GM21723 (cell line): ENCODE data around the gene PSD4.

Experiments
- ATAC-seq: cut with Tn5 transposase; IDR thresholded peaks from one replicate; pipeline ENCODE4 v1.9.1; 2021; ENCODE audit warnings: mild to moderate bottlenecking, moderate library complexity; ENCODE audit not compliant: unreplicated experiment

The PSD4 gene

DNA sequence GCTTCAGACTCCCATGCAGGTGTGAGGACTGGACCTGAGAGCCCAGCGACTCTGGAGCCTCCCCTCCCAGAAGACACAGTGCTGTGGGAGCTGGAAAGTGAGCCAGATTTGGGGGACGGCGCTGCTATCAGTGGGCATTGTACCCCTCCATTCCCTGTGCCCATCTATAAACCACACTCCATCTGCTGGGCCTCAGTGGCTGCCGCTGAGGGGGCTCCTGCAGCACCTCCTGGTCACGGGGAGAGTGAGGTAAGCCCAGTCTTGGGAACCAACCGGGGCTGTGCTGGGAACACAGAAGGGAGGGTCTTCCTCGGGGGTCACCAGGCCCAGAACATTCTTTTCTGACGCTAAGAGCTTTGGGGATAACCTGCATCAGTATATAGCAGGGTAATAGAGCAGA is 9.5 kb downstream of the PSD4 start:
- no peak for ATAC-seq

DNA sequence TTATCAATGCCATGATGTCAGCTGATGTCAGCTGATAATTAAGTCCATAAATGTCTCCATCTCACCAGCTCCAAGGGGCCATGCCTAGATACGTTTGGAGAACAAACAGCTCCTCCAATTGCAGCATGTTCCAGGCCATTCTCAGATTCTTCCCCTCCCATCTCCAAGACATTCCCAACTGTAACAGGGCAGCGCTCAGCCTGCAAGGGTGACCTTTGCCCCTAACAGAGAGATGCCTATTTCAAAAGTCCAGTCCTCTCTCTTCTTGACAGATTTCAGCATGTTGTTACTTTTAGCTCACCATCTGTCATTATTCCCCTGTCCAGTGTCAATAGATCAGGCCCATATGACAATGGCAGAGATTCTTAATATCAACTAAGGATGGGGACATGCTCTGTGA is 9.9 kb downstream of the PSD4 start:
- ATAC-seq: no peak

DNA sequence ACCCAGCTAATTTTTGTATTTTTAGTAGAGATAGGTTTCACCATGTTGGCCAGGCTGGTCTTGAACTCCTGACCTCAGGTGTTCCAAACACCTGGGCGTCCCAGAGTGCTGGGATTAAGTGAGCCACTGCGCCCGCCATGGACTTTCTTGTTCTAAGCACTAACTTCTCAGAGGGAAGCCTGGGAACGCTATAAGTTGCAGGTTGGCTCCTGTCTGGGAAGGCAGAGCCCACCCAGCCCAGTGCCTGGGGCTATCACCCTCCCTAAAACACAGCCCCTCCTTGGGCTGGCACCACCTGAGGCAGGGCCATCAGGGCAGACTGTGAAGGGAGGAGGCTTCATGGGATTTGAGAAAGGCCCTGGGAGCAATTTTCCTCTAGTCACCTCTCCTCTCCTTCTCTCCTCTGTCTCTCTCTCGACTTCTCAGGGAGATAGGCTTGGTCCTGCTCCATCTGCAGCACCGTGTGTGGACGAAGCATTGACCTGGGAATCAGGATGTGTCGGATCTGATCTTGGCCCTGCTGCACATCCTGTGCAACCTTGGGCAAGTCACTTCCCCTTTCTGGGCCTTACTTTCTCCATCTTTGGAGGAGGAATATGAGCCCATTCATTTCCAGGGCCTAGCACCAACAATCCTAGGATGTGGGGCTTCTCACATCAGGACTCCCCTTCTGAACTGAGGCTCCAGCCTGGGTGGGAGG is 10.9 kb downstream of the PSD4 start:
- no peak for ATAC-seq

DNA sequence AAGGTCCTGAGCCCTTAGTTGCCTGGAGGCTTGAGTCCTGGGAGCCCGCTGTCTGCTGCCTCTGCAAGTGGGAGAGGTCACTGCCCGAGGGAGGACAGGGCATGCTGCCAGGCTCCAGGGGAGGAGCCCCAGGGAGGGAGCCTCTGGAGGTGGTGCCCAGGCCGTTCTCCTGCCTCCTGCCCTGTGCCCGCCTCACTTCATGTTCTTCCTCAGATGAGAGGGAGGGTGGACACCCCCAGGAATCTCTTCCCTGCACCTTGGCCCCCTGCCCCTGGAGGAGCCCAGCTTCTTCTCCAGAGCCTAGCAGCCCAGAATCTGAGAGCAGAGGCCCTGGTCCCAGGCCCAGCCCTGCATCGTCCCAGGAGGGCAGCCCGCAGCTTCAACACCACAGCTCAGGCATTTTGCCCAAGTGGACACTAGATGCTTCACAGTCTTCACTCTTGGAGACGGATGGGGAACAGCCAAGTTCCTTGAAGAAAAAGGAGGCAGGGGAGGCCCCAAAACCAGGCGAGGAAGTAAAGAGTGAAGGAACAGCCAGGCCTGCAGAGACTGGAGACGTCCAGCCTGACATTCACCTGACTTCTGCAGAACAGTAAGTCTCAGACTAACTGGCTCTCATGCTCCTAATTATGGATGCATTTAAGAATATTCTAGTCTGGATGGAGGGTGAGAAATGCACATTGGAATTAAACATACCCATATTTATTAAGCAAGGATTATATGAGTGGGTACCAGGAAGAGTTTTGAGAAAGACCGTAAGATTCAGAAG is 12.1 kb downstream of the PSD4 start:
- no peak for ATAC-seq

DNA sequence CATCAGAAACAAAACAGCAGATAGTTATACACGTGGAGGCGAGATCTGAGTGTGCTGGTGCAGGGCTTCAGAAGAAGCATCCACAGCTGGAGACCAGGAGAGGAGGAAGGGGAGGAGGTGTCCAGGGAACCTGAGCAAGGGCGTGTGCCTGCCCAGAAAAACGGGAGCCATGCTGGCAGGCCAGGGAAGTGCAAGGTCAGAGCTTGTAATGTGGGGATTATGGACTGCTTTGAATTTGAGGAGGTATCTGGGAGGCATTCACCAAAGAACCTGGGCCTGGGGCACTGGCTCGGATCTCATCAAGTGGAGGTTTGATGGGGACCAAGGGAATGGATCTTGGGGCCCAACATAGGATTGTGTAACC is 12.6 kb downstream of the PSD4 start:
- no peak for ATAC-seq

DNA sequence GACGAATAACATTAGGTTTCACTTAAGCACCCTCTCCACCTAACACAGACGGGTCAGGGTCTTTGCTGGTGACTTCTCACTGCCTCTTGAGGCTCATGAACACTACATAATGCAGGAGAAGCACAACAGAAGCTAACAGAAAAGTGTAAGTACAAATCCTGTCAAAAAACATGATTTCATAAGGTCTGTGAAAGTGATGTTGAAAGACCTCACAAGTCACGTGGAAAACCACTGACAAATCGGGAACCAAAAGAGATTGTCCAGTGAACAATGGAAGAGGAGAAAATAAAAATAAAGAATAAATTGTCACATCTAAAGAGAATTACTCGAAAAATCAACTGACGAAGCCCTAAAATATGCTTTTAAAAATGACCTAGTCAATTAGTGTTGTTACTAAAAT is 14.0 kb downstream of the PSD4 start:
- no peak for ATAC-seq

DNA sequence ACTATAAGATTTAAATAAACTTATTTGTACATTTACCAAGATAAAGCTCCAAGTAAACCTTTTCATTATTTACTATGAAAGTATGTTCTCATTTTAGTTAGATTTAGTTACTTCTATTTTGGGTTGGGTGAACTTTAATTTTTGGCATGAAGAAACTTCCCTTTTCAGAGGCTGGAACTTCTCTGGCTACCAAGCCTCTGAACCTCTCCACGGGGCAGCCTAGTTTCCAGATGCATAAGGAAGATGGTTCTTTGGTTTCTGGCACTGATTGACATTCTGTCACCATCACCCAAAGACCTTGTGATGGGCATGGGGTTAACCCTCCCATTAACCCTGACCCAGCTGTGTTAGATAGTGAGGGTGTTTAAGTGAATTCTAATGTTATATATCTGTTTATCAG is 17.1 kb downstream of the PSD4 start:
- no peak for ATAC-seq

DNA sequence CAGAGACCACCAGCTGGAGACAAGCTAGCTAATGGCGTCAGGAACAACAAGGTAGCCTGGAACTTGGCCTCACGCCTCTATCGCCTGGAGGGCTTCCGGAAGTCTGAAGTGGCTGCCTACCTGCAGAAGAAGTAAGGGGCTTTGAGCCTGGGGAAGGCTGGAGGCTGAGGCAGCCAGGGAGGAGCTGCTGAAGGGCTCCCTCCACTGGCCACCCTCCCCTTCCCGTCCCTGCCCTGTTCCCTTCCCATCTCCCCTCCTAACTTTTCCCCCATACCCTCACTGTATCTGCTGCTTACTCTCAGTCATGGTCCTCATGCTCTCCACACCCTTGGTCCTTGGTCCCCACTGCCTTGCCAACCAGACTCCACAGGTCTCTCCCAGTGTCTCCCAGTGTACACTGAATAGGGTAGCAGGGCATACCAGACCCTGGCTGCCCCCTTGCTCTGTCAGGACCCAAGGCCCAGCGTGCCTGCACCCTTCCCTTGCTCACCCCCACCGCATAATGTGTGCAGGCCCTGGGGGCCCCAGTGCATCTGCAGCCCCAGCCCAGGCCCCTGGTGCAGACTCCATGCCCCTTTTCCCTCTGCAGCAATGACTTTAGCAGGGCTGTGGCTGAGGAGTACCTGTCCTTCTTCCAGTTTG is 18.8 kb downstream of the PSD4 start:
- ATAC-seq: no peak

DNA sequence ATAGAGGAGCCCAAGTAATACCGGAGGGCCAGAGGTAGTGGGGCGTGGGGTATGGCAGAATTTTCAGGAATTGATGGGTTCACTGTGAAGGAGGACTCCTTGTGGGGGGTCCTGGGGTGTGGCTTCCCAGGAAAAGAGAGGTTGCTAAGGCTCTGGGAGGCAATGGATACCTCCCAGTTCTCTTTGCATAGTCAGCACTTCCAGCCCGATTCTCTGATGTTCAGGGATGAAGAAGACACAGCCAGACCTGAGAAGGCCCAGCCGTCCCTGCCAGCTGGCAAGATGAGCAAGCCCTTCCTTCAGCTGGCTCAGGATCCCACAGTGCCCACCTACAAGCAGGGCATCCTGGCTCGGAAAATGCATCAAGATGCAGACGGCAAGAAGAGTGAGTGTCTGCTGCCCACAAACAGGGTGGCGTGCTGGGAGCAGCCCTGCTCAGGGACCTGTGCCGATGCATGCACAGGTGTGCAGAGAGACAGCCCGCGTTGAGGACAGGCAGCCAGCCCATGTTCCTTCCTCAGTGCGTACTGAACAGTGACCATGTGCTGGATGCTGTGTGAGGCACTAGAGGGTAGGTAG is 22.2 kb downstream of the PSD4 start:
- no peak for ATAC-seq

DNA sequence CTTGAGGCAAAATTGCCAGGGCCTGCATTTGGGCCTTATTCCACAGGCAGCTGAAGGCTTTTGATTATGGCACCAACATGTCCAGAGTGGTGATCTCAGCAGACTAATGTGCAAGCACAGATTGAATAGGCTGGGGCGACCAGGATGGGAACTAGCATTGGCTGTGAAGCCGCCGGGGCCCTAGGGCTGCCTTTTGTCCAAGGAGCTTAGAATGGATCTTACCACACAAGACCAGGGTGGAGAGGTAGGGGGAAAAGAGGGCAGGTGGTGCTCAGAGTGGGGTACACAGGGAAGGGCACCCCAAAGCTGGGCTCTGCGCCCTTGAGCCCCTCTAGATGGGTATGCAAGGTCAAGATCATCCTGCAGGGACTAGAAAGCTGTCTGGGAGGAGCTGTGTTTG is 23.1 kb downstream of the PSD4 start:
- no peak for ATAC-seq

DNA sequence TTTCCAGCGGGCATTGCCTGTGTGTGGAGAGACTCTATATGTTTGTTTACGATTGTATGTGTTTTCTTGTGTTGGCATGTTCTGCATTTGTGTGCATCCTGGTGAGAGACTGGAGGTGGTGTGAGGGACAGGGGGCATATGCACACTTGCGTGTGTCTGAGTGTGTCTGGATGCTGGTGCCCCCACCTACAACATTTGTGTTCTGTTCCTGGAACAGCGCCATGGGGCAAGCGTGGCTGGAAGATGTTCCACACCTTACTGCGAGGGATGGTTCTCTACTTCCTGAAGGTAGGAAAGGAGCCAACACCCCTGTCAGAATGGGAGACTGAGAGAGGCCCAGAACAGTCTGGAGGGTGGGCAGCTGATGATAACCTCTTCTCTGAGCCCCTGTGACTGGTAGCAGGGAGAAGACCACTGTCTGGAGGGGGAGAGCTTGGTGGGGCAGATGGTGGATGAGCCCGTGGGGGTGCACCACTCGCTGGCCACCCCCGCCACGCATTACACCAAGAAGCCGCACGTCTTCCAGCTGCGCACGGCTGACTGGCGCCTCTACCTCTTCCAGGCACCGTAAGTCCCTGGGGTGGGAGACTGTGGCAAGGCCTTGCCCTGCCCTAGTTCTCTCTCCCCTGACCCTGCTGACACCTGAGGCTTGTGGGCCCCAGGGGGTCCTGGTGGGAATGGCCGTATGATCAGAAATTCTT is 23.7 kb downstream of the PSD4 start:
- ATAC-seq: no peak

DNA sequence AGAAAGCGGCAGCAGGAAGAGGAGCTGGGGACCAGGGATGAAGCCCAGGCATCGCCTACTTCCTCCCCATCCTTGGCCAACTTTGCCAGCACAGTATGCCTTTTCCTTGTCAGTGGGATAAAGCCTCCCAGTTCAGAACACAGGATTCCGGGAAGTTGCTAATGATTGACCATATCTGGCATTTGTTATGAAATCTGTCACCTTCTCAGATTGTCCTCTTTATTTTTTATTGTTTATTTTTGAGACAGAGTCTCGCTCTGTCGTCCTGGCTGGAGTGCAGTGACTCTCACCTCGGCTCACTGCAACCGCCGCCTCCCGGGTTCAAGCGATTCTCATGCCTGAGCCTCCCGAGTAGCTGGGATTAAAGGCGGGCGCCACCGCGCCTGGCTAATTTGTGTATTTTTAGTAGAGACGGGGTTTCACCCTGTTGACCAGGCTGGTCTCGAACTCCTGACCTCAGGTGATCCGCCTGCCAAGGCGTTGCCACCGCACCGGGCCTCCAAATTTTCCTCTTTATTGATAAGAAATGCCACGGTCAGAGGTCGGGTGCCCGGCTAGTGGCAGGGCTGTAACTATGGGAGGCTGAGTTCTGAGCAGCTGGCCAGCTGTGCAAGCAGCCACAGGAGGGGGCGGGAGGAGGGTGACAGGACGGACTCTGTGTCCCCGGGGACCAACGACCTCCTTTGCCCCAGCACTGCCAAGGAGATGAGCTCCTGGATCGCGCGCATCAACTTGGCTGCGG is 24.4 kb downstream of the PSD4 start:
- ATAC-seq: no peak

DNA sequence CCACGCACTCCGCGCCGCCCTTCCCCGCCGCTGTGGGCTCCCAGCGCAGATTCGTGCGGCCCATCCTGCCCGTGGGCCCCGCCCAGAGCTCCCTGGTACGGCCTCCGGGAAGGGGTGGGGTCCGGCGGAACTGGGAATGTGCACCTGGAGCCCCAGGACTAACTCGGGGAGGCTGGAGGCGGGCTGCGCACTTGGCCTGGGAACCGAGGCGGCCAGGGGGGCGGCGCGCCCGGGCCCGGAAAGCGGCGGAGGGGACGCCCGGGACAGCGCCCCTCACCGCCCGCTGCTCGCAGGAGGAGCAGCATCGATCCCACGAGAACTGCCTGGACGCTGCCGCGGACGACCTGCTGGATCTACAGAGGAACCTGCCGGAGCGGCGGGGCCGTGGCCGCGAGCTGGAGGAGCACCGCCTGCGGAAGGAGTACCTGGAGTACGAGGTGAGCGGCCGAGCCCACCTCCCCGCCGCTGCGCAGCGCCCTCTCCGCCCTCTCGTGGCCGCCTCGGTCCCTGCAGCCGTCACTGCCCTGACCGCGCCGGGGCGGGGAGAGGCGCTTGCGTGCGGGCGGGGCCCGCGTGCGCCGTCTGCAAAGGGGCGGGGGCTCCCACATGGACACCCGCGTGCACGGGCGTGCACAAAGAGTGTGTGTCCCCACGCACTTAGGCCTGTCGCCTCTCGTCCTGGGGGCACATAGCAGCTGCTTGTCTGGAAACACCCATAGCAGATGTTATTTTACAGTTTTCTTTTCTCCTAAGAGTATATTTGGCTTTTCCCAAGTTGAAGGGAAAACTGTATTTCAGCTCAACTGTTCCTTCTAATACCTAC is 25.2 kb downstream of the PSD4 start:
- peak; percentile 77 for ATAC-seq

DNA sequence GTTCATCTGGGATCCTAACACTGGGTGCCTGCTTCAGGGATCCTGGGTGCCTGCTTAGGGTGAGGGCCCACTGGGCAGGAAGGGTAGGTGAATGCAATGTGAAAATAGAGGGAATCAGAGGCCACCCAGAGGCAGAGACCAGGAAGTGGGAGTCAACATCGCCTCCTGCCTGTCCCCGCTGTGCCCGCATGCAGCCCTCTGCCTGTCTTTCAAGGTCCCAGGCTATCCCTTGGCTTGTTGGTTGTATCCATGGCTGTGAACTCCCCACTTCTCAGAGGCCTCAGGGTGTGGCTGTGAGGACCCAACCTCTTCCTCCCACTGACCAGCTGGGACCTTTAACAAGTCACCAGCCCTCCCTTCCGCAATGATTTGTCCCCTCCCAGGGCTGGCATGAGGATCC is 26.5 kb downstream of the PSD4 start:
- ATAC-seq: no peak

DNA sequence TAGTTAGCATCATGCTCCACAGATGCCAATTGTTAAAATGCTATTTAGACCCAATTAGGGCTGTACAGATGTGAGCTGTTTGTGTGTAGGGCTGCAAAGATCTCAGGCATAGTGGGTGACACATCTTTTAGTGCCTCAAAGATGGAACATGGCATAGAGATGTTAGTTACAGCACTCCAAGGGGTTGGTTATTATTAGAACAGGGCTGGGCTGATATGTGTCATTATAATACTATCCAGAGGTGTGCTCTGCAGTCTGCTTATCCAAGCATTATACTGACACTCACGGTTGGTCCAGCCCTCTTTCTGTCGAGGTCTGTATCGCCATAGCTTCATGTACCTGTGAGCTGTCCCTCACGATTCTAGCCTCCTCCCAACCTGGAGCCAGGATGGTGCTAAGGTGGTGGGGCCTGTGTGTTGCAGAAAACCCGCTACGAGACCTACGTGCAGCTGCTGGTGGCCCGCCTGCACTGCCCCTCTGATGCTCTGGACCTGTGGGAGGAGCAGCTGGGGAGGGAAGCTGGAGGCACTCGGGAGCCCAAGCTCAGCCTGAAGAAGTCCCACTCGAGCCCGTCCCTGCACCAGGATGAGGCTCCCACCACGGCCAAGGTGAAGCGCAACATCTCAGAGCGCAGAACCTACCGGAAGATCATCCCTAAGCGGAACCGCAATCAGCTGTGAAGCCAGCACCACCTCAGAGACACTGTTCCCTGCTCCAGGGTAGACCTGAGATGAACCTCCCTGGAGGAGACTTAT is 27.1 kb downstream of the PSD4 start:
- ATAC-seq: no peak

DNA sequence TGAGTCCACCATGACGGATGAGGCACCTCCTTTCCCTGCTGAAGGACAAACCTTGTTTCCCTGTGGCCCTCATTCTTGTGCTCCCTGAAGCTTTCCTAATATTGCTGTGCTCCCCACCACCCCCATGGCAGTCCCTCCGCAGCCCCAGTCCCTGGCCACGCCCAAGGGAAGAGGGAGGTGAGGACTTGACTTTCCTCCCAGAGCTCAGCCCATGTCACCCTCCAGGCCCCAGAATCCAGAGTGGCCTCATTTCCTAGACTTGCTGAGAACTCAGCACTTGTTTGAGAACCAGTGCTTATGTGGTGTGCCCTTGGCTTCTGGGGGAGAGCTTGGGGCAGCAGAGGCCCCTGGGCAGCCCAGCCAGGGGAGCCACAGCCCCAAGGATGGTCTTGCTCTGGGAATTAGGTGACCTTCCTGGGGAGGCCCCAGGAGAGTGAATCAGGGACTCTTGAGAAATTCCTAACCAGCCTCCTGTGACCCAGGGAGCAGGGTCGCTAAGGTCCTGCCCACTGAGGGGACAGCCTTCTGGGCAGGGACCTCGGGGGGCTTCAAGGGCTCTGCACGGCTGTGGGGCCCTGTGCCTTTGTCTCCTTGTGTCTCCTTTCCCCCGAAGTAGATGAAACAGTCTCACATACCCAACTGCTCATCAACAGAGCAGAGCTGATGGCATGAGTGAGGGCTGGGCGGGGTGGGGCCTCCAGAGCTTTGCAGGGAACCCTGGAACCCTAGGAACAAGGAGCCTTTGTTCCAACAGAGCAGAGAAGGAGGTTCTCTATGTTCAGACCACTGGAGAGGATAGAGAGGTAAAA is 27.9 kb downstream of the PSD4 start:
- ATAC-seq: no peak

DNA sequence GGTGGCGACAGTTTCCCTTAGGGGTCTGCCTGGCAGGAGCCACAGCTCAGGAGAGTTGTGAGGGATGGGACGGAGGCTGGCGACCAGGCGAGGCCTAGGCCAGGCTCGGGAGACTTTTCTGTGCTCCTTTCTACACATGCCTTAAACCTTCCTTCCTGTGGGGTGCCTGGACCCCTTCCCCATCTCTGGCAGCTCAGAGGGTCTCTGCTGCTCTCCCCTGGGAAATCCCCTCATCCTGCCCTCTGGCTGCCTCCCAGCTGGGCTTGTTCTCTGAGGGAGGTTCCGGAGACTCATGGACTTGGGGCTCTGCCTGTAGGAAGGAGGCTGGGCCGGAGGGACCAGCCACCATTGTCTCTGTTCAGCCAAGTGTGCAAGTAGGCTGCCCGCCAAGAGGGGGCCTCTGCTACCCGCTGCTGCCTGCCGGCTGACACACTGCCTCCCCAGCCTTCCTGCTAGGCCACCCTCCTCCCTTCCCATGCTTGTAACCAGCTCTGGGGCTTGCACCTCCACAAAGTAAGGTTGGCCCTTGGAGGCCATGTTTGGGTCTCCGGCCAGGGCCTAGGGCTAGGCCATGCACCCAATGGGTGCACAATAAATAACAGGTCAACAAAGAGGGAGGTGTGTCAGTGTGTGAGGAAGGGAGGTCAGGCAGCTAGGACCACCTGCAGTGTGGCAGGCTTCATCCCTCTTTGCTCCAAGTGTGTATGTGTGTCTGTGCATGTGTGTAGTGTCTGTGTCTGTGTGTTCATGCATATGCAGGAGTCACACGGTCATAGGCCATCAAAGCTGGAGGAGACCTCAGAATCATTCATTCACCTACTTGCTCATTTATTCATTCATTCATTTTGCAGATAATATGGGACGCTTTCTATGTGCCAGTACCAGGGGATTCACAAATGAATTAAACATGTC is 28.8 kb downstream of the PSD4 start:
- no peak for ATAC-seq
